GM18867 (cell line): ENCODE measurements around the gene CPZ.
"Not testable (repeated sequence)": the region's sequence is repeated elsewhere in the genome, so short reads cannot be mapped to it uniquely, and the experiment has no call there.

ENCODE experiments used
- ATAC-seq: cut with Tn5 transposase; IDR thresholded peaks from one replicate; pipeline ENCODE4 v1.9.1; 2021; ENCODE audit warnings: mild to moderate bottlenecking, moderate library complexity; ENCODE audit not compliant: unreplicated experiment

Gene CPZ

GRCh38 chr4:8634773-8635172, 42.2 kb downstream of the CPZ start:
- ATAC-seq, result not testable (repeated sequence)

GRCh38 chr4:8635897-8636554, 43.5 kb downstream of the CPZ start:
- ATAC-seq, result not testable (repeated sequence)

- no peak for ATAC-seq
Measured at GRCh38 chr4:8637456-8637984, 45.0 kb downstream of the CPZ start.

GRCh38 chr4:8639021-8639420, 46.5 kb downstream of the CPZ start:
- no peak for ATAC-seq

GRCh38 chr4:8639777-8640720, 47.5 kb downstream of the CPZ start:
- ATAC-seq, result no peak

GRCh38 chr4:8640816-8641215, 48.3 kb downstream of the CPZ start:
- no peak for ATAC-seq

GRCh38 chr4:8641256-8641655, 48.7 kb downstream of the CPZ start:
- ATAC-seq, result no peak

- ATAC-seq, result no peak
Measured at GRCh38 chr4:8641931-8642650, 49.5 kb downstream of the CPZ start.

- ATAC-seq, result no peak
Measured at GRCh38 chr4:8642651-8643321, 50.2 kb downstream of the CPZ start.

GRCh38 chr4:8643441-8643840, 50.9 kb downstream of the CPZ start:
- ATAC-seq, result no peak

GRCh38 chr4:8643986-8644385, 51.4 kb downstream of the CPZ start:
- no peak for ATAC-seq

- ATAC-seq, result no peak
Measured at GRCh38 chr4:8644461-8644891, 51.9 kb downstream of the CPZ start.

GRCh38 chr4:8644966-8645752, 52.6 kb downstream of the CPZ start:
- no peak for ATAC-seq

- ATAC-seq, result no peak
Measured at GRCh38 chr4:8645753-8646124, 53.2 kb downstream of the CPZ start.

- ATAC-seq, result no peak
Measured at GRCh38 chr4:8646296-8647093, 53.9 kb downstream of the CPZ start.

GRCh38 chr4:8647094-8647570, 54.6 kb downstream of the CPZ start:
- no peak for ATAC-seq

- ATAC-seq, result no peak
Measured at GRCh38 chr4:8647626-8648025, 55.1 kb downstream of the CPZ start.

GRCh38 chr4:8648296-8648695, 55.7 kb downstream of the CPZ start:
- no peak for ATAC-seq
